GM20431 (cell line): ENCODE results near the gene DLG3.
"Not testable (repeated sequence)": the region's sequence is repeated elsewhere in the genome, so short reads cannot be mapped to it uniquely, and the experiment has no call there.

Source experiments
- in situ Hi-C: fragments of 300-500 bp; cut with MseI, MboI; formaldehyde crosslinking; loops from one replicate; pipeline ENCODE4 v1.15.0; 2020; ENCODE audit warnings: low sequenced_read_pairs; ENCODE audit not compliant: unreplicated experiment

Gene DLG3

DNA sequence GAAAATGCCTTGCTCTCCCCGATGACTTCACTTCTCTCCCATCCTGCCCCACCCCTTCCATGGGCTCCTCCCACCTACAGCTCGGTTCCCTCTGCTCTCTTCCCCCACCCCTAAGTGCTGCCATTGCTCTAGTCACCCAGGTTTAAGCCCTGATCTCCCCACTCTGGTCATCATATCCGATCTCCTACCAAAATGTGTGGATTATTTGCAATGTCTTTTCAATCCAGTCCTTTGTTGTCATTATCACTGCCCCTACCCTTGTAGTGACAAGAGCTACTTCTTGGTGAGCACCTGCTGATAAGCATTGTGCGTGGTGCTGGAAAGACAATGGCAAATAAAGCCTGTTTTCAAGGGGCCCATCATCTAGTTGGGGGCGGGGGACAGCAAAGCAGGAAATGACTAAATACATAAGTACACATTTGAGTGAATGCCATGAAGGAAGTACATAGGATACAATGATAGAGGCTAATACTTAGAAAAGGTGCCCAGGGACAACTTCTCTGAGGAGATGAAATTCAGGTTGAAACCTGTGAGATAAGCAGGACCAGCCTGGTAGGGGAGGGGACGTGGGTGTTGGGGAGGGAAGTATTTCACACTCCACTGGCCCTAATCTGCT is 63.8 kb downstream of the DLG3 start:
- in situ Hi-C loops: no loop called here

DNA sequence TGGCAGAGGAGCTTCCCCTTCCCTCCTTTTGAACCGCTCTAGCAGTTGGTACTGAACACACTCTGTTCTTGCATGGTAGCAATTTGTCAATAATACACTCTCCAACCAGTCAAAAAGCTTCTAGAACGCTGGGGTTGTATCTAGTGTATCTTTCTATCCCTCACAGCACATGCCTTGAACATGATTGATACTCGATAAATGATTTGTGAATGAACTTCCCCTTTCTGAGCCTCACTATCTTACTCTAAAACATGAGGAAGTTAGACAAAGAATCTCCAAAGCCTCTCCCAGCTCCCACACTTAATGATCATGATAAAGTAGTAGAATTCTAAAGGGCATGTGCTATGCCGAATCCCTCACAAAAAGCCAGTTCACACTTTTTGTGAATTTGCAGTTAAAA is 64.4 kb downstream of the DLG3 start:
- in situ Hi-C loops: no loop called here

DNA sequence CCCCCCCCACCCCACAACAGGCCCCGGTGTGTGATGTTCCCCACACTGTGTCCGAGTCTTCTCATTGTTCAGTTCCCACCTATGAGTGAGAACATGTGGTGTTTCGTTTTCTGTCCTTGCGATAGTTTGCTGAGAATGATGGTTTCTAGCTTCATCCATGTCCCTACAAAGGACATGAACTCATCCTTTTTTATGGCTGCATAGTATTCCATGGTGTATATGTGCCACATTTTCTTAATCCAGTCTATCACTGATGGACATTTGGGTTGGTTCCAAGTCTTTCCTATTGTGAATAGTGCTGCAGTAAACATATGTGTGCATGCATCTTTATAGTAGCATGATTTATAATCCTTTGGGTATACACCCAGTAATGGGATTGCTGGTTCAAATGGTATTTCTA is 70.6 kb downstream of the DLG3 start:
- in situ Hi-C loops: not testable (repeated sequence)

DNA sequence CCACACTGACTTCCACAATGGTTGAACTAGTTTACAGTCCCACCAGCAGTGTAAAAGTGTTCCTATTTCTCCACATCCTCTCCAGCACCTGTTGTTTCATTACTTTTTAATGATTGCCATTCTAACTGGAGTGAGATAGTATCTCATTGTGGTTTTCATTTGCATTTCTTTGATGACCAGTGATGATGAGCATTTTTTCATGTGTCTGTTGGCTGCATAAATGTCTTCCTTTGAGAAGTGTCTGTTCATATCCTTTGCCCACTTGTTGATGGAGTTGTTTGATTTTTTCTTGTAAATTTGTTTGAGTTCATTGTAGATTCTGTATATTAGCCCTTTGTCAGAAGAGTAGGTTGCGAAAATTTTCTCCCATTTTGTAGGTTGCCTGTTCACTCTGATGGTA is 71.1 kb downstream of the DLG3 start:
- in situ Hi-C loops: not testable (repeated sequence)

DNA sequence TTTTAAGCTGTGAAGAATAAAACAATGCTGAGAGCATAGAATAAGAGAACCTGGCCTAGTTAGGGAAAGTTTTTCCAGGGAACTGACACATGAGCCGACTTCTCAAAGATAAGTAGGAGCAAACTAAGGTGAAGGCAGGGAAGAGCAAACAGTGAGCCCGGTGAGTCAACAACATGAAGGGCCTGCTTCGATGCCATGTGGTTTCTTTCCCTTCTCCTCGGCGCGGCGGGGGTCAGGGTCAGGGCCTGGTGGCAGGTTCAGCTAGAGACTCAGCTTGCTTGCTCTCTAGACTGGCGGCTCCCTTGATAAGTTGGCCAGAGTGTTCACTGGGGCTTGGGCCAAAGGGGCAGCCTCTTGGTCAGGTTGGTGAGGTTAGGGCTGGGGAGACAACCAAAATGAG is 81.1 kb downstream of the DLG3 start:
- in situ Hi-C loops: no loop called here

DNA sequence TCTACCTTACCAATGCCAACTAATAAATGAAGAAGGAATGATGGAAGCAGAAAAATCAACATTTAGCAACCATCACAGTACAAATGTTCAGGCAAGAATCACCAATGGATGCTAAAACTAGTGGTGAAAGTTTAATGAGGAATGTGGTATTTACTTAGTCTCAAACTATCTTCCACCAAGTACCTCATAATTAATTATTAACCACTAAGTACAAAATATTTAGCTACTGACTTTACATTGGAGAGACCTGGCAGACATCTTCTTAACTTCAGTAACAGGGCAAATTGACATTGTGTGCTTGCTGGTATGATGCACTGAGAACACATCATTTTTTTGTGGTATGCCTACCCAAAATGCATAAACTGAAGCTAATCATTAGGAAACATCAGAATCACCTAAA is 82.4 kb downstream of the DLG3 start:
- in situ Hi-C loops: no loop called here

DNA sequence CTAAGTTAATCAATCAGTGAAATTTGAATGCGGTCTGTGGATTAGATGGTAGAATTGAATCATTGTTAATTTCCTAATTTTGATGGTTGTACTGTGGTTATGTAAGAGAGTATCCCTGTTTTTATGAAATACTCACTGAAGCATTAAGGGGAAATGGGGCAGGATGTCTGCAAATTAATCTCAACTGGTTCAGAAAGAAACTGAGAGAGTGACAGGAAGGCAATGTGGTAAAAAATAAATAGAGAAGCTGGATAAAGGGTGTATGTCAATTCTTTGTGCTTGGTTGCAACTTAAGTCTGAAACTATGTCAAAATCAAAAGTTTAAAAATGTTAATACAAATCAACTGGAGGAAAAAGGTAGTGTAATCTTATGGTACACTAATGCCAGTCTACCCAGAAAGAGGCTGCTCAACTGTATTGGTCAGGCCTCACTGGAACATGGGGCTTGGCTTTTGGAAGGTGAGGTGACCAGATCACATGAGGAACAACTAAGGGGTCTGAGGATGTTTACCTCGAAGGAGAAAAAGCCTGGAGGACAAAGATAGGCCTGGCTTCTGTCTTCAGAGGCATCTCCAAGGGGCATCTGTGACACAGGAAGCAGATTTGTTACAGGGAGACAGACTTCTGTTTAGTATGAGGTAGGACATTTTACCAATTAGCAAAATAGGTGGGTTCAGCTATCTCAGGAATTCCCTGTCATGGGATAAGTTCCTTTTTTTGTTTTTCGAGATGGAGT is 83.1 kb downstream of the DLG3 start:
- in situ Hi-C loops: no loop called here

DNA sequence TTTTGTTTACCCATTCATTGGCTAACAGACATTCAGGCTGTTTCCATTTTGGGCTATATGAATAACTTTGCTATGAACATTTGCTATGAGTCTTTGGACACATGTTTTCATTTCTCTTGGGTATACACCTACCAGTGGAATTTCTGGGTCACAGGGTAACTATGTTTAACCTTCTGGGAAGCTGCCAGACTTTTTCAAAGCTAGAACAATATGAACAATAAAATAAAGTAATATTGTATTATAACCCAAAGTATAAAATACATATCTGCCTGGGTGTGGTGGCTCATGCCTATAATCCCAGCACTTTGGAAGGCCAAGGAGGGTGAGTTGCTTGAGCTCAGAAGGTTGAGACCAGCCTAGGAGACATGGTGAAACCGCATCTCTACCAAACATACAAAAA is 90.6 kb downstream of the DLG3 start:
- in situ Hi-C loops: no loop called here

DNA sequence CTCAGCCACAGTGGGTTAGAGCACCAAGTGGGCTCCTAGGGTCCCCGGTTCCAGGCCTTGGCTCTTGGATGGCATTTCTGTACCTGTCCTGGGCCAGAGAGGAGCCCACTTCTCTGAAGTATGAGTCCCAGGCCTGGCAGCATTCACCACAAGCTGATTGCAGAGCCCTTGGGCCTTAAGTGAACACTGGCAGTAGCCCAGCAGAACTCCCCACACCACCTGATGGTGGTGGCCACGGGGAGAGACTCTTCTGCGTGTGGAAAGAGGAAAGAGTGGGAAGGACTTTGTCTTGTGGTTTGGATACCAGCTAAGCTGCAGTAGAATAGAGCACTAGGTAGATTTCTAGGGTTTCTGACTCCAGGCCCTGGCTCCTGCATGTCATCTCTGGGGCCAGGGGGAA is 104.8 kb downstream of the DLG3 start:
- in situ Hi-C loops: no loop called here

DNA sequence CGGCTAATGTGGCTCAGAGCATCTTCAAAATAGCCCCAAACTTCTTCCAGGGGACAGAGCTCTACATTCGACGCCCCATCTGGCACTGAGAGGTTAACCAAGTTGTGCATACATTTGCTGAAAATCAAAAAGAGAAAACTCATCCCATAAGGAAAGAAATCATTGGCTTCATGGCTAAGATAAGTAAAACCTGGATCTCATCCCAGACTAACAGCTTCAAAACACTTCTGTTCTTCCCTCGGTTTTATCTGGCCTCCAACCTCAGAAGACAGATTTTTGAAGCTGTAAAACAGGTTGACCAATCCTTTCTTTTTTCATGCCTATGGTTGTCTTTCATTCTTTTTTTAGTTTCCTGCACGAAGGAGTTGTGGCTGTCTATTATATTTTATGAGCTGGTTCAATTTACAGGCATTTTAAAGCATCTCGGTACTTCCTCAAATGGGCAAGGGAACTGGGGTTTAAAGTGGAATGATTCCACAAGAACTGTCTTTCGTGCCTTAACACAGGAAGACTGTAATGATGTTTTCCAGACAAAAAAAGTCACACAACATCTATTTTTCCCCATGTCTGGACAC is 107.6 kb downstream of the DLG3 start:
- in situ Hi-C loops: no loop called here

DNA sequence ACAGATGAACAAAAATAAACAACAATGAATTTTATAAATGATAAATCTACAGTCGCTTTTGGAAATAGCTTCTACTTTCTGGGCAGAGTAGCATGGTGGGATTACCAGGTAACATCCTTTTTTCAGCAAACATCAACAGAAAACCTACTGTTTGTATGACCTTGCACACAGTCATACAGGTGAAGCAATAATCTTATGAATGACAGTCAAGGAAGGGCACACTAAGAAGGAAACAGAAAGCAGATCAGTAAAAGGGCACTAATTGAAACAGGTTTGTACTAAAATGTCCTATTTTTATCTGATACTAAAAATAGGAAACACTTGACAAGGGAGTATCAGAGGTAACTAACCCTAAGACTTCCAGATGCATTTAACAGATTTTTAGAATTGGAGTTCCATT is 108.9 kb downstream of the DLG3 start:
- in situ Hi-C loops: no loop called here

DNA sequence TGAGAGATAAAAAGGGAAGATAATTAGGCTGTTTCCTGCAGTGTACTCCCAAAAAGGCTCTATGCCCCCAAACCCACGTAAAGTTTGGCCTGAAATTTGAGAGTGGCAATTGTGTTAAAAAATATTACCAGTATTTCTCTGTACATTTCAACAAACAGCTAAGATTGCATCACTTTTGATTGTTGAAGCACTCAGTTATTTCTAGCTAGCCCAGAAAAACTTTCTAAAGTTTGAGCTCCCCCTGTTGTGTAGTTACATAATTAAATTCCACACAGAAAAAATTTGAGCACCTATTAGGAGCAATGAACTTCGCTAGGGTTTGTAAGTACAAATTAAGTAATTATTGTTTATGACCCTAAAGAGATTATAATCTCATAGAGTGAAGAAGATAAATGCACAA is 109.4 kb downstream of the DLG3 start:
- in situ Hi-C loops: no loop called here

DNA sequence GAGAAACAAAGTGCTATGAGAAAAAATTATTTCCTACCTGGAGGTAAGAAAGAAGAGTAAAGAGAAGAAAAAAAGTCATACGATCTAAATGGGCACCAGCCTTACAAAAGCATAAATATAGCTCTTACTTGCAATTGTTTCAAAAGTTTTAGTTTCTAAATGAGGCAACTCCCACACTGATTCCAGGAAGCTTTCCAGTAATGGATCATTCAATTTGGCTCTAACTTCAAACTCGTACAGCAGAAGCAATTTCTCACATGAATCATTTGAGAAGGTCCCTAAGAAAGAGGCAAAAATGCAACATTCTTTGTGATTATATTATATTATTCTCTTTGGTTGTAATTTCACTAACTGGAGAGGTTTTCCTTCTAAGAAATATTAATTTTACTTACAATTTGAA is 109.9 kb downstream of the DLG3 start:
- in situ Hi-C loops: no loop called here

DNA sequence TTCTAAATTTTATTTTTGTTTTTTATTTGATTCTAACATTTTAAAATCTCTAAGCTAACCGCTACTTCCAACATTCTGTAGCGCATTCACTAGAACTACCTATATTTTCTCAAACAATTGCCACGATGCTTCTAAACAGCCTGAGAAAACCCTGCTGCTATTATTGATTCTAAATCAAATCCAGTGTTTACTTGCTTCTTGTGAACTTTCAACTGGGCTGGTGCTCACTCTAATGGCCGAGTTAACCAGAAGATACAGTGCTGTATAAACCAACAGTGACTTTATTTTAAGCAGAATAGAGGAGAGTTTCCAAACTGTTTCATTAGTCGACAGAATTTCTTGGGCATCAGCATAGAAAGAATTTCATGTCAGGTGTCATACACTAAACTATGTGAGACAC is 110.3 kb downstream of the DLG3 start:
- in situ Hi-C loops: no loop called here
